SK-N-SH (cell line): Measurements from ENCODE around the gene EEF1A2. TPM values are rescaled to one million over a fixed set of nuclear protein-coding genes. Genes with fewer than 3 reads are reported as not detected.

Experiments
- CTCF ChIA-PET: fragments of 300-600, 350-600 bp; formaldehyde crosslinking; extraction: SDS; loops from one replicate; lab custom pipeline; 2021; lab: Yijun Ruan, JAX
- POLR2A ChIA-PET: fragments of 350-600 bp; sonication (Branson Sonifier 250); formaldehyde crosslinking; extraction: SDS; loops from one replicate; lab custom pipeline; 2020; ENCODE audit warnings: antibody characterized with exemption, inconsistent platforms; lab: Yijun Ruan, JAX
- DNase-seq: peaks from one replicate; pipeline ENCODE4 v3.0.0; 2012
- H2AFZ ChIP-seq: fragments of 200-600 bp; sonication (generic); 2 replicates; pipeline ENCODE4 v1.8.1; 2016; ENCODE audit warnings: antibody characterized with exemption, mild to moderate bottlenecking, low read depth
- H3F3A ChIP-seq: fragments of 200-600 bp; sonication (generic); replicated peaks from 2 replicates; pipeline ENCODE3; 2016; ENCODE audit warnings: antibody characterized with exemption, mild to moderate bottlenecking; ENCODE audit not compliant: insufficient read depth
- H3K27ac ChIP-seq, 2 experiments: fragments of 200-500 bp in 1 of 2; fragments of 200-600 bp in 1 of 2; sonication (Bioruptor generic) in 1 of 2; sonication (generic), shearing (Covaris generic) in 1 of 2; 2 replicates each; pipeline versions ENCODE4 v1.5.1 to v1.6.1; 2014 to 2016; ENCODE audit warnings: low read depth in 2 of 2, inconsistent platforms in 1 of 2, low read length in 1 of 2, mild to moderate bottlenecking in 1 of 2, mixed read lengths in 1 of 2
- H3K27me3 ChIP-seq: fragments of 200-600 bp; sonication (generic), shearing (Covaris generic); 2 replicates; pipeline ENCODE4 v1.6.1; 2016; ENCODE audit warnings: mixed run types; ENCODE audit not compliant: insufficient read depth
- H3K36me3 ChIP-seq, 2 experiments: fragments of 200-500 bp in 1 of 2; fragments of 200-600 bp in 1 of 2; sonication (Bioruptor generic) in 1 of 2; sonication (generic) in 1 of 2; replicated peaks in 1 of 2; 2 replicates each; pipeline versions ENCODE3 to v1.5.1; 2014 to 2016; ENCODE audit warnings: low read length in 1 of 2, mild to moderate bottlenecking in 1 of 2; ENCODE audit not compliant: insufficient read depth in 2 of 2, control insufficient read depth in 1 of 2
- H3K4me1 ChIP-seq, 2 experiments: fragments of 200-500 bp in 1 of 2; fragments of 200-600 bp in 1 of 2; sonication (Bioruptor generic) in 1 of 2; sonication (generic), shearing (Covaris generic) in 1 of 2; 2 replicates each; pipeline versions ENCODE4 v1.5.1 to v1.6.1; 2014 to 2016; ENCODE audit warnings: low read depth in 1 of 2, low read length in 1 of 2, mixed run types in 1 of 2; ENCODE audit not compliant: insufficient read depth in 2 of 2, control insufficient read depth in 1 of 2
- H3K4me2 ChIP-seq: fragments of 200-600 bp; sonication (generic), shearing (Covaris generic); 2 replicates; pipeline ENCODE4 v1.6.1; 2017; ENCODE audit warnings: mixed run types
- H3K4me3 ChIP-seq, 2 experiments: fragments of 200-500 bp in 1 of 2; fragments of 200-600 bp in 1 of 2; sonication (Bioruptor generic) in 1 of 2; sonication (generic), shearing (Covaris generic) in 1 of 2; 2 replicates each; pipeline versions ENCODE4 v1.5.1 to v1.8.1; 2014 to 2016; ENCODE audit warnings: low read depth in 2 of 2, inconsistent platforms in 1 of 2, low read length in 1 of 2, mild to moderate bottlenecking in 1 of 2, mixed read lengths in 1 of 2, moderate library complexity in 1 of 2
- H3K79me2 ChIP-seq: fragments of 200-600 bp; sonication (generic); 2 replicates; pipeline ENCODE4 v1.8.1; 2017; ENCODE audit warnings: mild to moderate bottlenecking; ENCODE audit not compliant: insufficient read depth
- H3K9ac ChIP-seq: fragments of 200-600 bp; sonication (generic); 2 replicates; pipeline ENCODE4 v1.6.1; 2017; ENCODE audit warnings: mixed run types
- H3K9me2 ChIP-seq: fragments of 200-600 bp; sonication (generic); 2 replicates; pipeline ENCODE4 v1.6.1; 2017; ENCODE audit warnings: mixed run types
- H3K9me3 ChIP-seq: fragments of 200-600 bp; sonication (generic); 2 replicates; pipeline ENCODE4 v1.6.1; 2017; ENCODE audit warnings: mixed run types, mild to moderate bottlenecking, moderate library complexity
- H4K20me1 ChIP-seq: fragments of 200-600 bp; sonication (generic); 2 replicates; pipeline ENCODE4 v1.6.1; 2017; ENCODE audit warnings: mild to moderate bottlenecking, mixed run types; ENCODE audit not compliant: insufficient read depth
- CHD2 ChIP-seq: fragments of 150-350 bp; IDR thresholded peaks from 2 replicates; pipeline ENCODE4 v1.6.1; 2018; ENCODE audit warnings: low read length; ENCODE audit not compliant: partially characterized antibody
- ELF1 ChIP-seq: IDR thresholded peaks from 2 replicates; pipeline ENCODE4 v1.4.0; 2012
- EZH2phosphoT487 ChIP-seq: fragments of 200-600 bp; sonication (generic); IDR thresholded peaks from 2 replicates; pipeline ENCODE4 v1.6.1; 2017; ENCODE audit warnings: low read depth, mixed run types, mild to moderate bottlenecking, antibody characterized with exemption, moderate library complexity, borderline replicate concordance
- FOXJ3 ChIP-seq: sonication (generic); formaldehyde crosslinking; IDR thresholded peaks from 2 replicates; pipeline ENCODE4 v1.5.1; 2020; ENCODE audit warnings: mild to moderate bottlenecking, missing genetic modification reagents
- GABPA ChIP-seq: IDR thresholded peaks from 2 replicates; pipeline ENCODE4 v1.4.0; 2012; ENCODE audit warnings: low read depth, mild to moderate bottlenecking
- IRF3 ChIP-seq: fragments of 150-350 bp; IDR thresholded peaks from 2 replicates; pipeline ENCODE4 v1.6.1; 2016; ENCODE audit warnings: mild to moderate bottlenecking, low read depth, low read length
- JUND ChIP-seq: IDR thresholded peaks from 2 replicates; pipeline ENCODE4 v1.4.0; 2012
- MAX ChIP-seq: IDR thresholded peaks from 2 replicates; pipeline ENCODE4 v1.4.0; 2012; ENCODE audit warnings: low read depth
- MEF2A ChIP-seq: IDR thresholded peaks from 2 replicates; pipeline ENCODE4 v1.4.0; 2012; ENCODE audit warnings: low read depth, borderline replicate concordance
- NFIC ChIP-seq: IDR thresholded peaks from 2 replicates; pipeline ENCODE4 v1.4.0; 2012; ENCODE audit warnings: borderline replicate concordance
- PBX3 ChIP-seq: IDR thresholded peaks from 2 replicates; pipeline ENCODE4; 2012
- POLR2AphosphoS5 ChIP-seq: IDR thresholded peaks from 2 replicates; pipeline ENCODE4 v1.6.1; 2012; ENCODE audit warnings: low read depth, low read length
- RFX5 ChIP-seq: IDR thresholded peaks from 2 replicates; pipeline ENCODE4 v1.6.1; 2012; ENCODE audit warnings: mild to moderate bottlenecking, improper control_type of control experiment, low read length
- SIN3A ChIP-seq: IDR thresholded peaks from 2 replicates; pipeline ENCODE4 v1.6.1; 2012; ENCODE audit warnings: low read depth, mild to moderate bottlenecking, low read length, moderate library complexity, borderline replicate concordance
- SMC3 ChIP-seq: IDR thresholded peaks from 2 replicates; pipeline ENCODE4 v1.6.1; 2012; ENCODE audit warnings: low read depth, low read length, improper control_type of control experiment
- TCF12 ChIP-seq: IDR thresholded peaks from 2 replicates; pipeline ENCODE4 v1.4.0; 2012
- TEAD4 ChIP-seq: IDR thresholded peaks from 2 replicates; pipeline ENCODE4 v1.4.0; 2012; ENCODE audit warnings: mild to moderate bottlenecking, borderline replicate concordance; ENCODE audit not compliant: insufficient read depth
- ZBTB33 ChIP-seq: IDR thresholded peaks from 2 replicates; pipeline ENCODE4 v1.4.0; 2012; ENCODE audit warnings: low read depth, borderline replicate concordance
- WGBS: methylation state at CpG from one replicate; pipeline ENCODE4 v1.1.6; 2017; ENCODE audit warnings: low lambda C conversion rate; 5-methylcytosine and 5-hydroxymethylcytosine counted together
- polyA plus RNA-seq, 3 experiments: library from polyadenylated mRNA; depleted of rRNA; stranded (reverse); fragments of >200 nt; gene quantifications; 2 replicates each; pipeline ENCODE4 v1.2.3, GENCODE V29; 2012

The EEF1A2 gene
- polyA plus RNA-seq, 1 of the 3 experiments (the other 2 are of a cell fraction) = 16.5 TPM

GRCh38 chr20:63529861-63530787, 31.2 kb upstream of the EEF1A2 start:
- H3K9me2 ChIP-seq = no peaks in the 10 kb centered on the region
- WGBS = 86% methylated on average over 19 of the region's 39 CpGs
- DNase-seq = peak; percentile 35
- no peaks in the 10 kb centered on the region for H3K79me2 ChIP-seq
- no peak for TF ChIP-seq IRF3
- TF ChIP-seq ZBTB33 = no peak
- TF ChIP-seq MAX = no peak
- no peak for TF ChIP-seq EZH2phosphoT487
- no peak for TF ChIP-seq TEAD4
- TF ChIP-seq JUND = no peak
- no peak for TF ChIP-seq SIN3A
- TF ChIP-seq ELF1 = no peak
- TF ChIP-seq RFX5 = no peak
- no peak for TF ChIP-seq MEF2A
- TF ChIP-seq GABPA = no peak
- no peak for TF ChIP-seq NFIC
- no peak for TF ChIP-seq POLR2AphosphoS5
- TF ChIP-seq SMC3 = no peak
- no peak for TF ChIP-seq FOXJ3
- TF ChIP-seq TCF12 = no peak
- TF ChIP-seq PBX3 = no peak
- TF ChIP-seq CHD2 = no peak
- TF ChIP-seq, all 33 proteins: peak for 0
- H4K20me1 ChIP-seq = peaks cover 6% of the 10 kb centered on the region; the same call in 1 of the 2 replicates
- no peak overlapping the region for H3K4me2 ChIP-seq
- CTCF ChIA-PET = interaction anchor here (1.1 to 5.2 kb wide), 4 partner anchors 9 to 60 kb away, joined by 3 to 25 read pairs (median 10); no protein-coding TSS in a partner anchor
- H3K4me1 ChIP-seq = no peaks in the 10 kb centered on the region
- H3K36me3 ChIP-seq = no peaks in the 10 kb centered on the region
- no peaks in the 10 kb centered on the region for H3K9me3 ChIP-seq
- H3K27ac ChIP-seq = no peak overlapping the region
- H3K27me3 ChIP-seq = no peaks in the 10 kb centered on the region
- peaks cover 21% of the 10 kb centered on the region for H3F3A ChIP-seq
- no peak overlapping the region for H3K4me3 ChIP-seq
- POLR2A ChIA-PET = interaction anchor here (1.1 to 1.2 kb wide), 2 partner anchors 9 to 28 kb away, joined by 3 to 4 read pairs; partner anchors contain the start of gene PPDPF
- no peak overlapping the region for H3K9ac ChIP-seq
- H2AFZ ChIP-seq = no peak overlapping the region
